GM21717 (cell line): ENCODE data around the gene NNT.
"Not testable (repeated sequence)": the region's sequence is repeated elsewhere in the genome, so short reads cannot be mapped to it uniquely, and the experiment has no call there.

Source experiments
- ATAC-seq: cut with Tn5 transposase; IDR thresholded peaks from one replicate; pipeline ENCODE4 v1.9.1; 2021; ENCODE audit warnings: mild to moderate bottlenecking, moderate library complexity; ENCODE audit not compliant: unreplicated experiment

Gene NNT

DNA sequence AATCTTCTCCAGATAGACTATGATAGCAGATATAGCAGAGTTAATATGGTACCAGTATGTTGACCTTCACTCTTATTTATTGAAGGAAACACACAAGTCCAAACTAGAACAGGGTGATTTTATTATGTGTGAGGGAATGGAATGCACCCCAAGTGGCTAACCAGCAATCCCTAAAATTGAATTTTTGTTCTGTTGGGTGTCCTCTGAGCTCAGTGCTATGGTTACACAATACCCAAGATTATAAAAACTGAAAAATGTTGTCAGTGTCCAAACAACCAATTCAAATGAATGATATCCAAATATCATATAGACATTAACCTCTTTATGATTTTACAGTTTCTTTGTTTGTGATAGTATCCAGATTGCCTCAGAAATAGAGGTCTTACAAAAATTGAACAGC lies 60.9 kb downstream of the NNT start:
- ATAC-seq = no peak

DNA sequence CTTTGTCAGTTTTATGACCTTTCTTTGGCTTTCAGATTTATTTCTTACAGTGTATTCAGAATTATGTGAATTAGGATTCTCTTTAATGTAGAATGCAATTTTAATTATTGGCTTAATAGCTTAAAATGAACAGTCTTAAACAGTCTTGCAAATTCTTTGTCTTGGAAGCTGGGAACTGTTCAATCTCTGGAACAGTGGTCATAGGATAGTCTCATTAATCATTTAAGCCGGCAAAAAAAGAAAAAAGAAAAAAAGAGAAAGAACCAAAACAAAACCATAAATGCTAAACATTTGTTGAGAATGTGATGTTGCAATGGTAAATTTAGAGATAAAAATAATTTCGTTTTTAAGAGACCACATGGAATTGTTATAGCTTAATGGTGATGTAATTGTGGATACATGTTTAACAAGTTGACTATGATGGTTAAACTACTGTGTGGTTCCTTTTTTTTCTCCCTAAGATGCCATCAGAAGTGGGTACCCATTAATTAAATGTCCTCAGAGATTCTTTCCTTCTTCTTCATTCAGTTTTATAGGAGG lies 61.6 kb downstream of the NNT start:
- ATAC-seq = no peak

DNA sequence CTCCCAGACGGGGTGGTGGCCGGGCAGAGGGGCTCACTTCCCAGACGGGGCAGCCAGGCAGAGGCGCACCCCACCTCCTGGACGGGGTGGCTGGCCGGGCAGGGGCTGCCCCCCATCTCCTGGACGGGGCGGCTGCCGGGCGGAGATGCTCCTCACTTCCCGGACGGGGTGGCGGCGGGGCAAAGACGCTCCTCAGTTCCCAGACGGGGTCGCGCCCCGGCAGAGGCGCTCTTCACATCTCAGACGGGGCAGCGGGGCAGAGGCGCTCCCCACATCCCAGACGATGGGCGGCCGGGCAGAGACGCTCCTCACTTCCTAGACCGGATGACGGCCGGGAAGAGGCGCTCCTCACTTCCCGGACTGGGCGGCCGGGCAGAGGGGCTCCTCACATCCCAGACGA lies 62.8 kb downstream of the NNT start:
- not testable (repeated sequence) for ATAC-seq

DNA sequence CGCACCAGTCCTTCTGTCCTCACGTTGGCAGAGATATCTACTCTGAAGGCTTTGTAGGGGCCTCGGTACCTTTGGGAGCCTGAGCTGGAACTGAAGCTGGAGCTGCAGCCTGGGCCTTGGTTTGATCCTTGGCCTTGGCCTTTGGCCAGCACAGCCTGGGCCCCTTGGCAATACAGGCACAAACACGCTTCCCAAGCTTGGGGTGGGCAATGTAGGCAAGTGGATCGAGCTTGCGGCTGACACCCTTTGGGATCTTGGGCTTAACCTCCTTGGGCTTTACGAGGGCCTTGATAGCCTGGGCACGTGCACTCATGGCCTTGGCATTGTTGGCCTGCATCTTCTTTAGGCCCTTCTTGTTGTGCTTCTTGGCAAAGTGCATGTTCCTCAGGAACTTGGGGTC lies 63.7 kb downstream of the NNT start:
- ATAC-seq = not testable (repeated sequence)

DNA sequence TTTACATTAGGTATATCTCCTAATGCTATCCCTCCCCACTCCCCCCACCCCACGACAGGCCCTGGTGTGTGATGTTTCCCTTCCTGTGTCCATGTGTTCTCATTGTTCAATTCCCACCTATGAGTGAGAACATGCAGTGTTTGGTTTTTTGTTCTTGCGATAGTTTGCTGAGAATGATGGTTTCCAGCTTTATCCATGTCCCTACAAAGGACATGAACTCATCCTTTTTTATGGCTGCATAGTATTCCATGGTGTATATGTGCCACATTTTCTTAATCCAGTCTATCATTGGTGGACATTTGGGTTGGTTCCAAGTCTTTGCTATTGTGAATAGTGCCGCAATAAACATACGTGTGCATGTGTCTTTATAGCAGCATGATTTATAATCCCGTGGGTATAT lies 64.4 kb downstream of the NNT start:
- not testable (repeated sequence) for ATAC-seq

DNA sequence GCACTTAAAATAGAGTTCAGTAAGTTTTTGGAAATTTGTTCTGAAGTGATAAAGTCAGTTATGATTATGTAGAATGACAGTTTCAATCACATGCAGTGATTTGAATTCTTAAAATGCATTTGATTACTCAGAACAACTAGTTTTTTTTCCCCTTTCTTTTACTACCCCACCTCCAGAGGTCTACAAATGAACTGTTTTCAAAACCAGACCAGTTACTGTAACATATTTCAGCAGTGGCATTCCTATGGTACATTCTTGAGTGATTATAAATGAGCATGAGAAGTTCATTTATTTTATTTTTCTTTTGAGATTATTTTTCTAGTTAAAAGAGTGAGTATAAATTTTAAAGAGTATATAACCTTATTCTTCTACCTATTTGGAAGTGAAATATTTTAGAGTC lies 71.6 kb downstream of the NNT start:
- no peak for ATAC-seq

DNA sequence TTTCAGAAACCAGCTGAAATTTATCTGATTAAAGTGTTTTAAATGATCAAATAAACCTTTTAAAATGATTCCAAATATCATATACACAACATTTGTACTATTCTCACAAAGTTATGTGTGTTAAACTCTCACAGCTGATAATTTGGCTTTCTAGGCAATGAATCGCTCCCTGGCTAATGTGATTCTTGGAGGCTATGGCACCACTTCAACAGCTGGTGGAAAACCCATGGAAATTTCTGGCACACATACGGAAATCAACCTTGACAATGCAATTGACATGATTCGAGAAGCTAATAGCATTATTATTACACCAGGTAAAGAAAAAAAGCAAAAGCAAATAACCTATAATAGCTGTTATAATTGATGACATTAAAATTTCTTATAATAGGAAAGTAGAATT lies 72.4 kb downstream of the NNT start:
- ATAC-seq = no peak

DNA sequence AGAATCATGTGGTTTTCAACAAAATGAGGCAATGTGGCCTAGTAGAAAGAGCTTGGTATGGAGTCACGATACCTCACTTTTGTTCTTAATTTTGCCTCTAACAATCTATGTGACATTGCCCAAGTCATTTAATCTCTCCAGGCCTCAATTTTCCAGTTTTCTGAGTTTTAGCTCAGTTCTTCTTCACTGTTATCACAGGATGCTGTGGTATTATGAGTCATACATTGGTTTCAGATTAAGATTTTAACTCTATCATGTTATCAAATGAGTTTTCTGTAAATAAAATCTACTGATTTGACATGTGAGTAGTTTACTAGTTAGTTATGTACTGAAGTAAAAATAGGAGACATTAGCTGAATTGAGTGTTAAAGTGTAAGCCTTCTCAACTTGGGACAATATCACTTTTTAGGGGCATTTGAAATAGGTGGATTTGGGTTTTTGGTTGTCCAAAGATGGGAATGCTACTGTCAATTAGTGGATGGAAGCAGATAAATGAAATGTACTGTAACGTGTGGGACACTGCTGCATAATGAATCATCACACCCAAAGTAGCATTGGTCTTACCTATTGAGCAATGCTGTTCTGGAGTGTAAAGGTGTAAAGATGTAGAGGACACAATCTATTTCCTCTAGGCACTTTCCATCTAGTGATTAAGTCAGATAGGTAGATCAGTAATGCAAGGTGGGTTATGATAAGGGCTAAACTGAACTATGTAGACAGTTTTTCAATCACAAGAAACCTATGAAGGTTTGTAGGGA lies 73.3 kb downstream of the NNT start:
- no peak for ATAC-seq

DNA sequence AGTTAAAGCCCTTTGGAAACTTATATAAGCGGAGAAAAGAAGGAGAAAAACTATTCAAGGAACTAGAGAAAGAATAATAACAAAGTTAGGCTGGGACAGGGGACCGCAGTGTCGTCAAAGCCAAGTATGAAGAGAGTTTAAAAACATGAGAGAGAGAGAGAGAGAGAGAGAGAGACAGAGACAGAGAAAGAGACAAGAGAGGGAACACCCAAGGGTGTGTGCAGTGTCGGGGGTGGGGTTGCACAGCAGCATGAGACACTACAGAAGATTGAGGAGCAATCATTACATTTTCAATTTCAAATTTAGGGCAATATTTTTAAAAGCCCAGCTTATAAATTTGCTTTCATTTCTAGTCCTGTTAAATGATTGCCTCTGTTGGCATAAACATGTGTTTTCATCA lies 74.3 kb downstream of the NNT start:
- ATAC-seq = no peak

DNA sequence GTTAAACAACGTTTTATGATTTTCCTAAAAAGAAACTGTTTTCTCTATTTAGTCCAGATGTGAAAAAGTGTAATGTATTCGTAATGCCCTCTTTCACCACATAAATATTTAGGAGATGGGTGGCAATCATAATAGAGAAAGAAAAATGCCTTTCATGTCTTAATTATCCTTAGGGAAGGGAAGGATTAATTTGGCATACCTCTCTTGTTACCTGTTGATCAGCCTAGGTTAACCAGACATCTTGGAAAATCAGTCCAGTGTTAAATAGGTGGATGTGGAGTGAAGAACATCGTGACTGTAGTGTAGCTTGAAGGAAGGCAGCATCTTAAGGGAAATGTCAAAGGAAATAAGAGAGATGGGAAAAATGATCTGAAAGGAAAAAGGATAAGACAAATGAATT lies 76.2 kb downstream of the NNT start:
- no peak for ATAC-seq

DNA sequence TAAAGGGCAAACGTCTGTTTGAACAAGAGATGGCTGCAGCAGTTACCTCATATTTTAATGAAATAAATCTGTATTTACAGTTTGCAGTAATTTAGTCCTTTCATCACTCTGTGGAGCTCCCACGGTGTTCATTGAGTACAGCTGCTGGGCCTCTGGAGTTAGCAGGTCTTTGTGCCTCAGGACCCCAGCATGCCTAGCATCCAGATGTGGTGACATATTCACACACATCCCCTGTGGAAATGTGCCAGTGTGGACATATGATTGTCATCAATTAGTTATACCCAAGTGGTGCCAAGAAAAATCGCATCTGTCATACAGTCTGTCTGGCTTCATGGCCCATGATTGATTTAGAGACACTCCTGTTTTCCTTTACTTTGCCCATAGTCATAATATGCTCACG lies 77.3 kb downstream of the NNT start:
- no peak for ATAC-seq

DNA sequence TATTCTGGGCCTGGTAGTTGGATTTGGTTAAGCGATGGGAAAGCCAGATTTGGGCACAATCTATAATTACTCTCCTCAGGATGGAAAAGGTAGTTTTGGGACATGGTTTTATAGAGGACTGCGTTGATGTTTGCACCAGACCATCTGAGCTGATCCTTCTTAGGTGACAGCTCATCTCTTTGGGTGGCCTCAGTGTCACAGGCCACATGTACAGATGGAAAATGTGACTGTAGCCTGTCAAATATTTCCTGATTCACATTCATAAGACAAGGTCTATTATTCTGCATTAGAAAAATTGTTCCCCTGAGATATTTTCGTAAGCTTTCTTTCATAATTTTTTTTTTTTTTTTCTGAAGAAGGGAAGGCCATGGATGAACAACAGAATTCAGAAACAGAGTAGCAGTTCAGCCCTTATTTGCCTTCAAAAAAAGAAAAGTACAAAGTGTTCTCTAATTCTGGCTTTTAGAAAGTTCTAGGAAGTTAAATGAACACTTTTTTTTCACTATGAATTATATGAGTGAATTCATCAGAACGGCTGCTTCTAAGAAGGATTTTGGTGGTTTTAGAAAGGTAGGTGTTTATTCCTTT lies 81.0 kb downstream of the NNT start:
- ATAC-seq = no peak

DNA sequence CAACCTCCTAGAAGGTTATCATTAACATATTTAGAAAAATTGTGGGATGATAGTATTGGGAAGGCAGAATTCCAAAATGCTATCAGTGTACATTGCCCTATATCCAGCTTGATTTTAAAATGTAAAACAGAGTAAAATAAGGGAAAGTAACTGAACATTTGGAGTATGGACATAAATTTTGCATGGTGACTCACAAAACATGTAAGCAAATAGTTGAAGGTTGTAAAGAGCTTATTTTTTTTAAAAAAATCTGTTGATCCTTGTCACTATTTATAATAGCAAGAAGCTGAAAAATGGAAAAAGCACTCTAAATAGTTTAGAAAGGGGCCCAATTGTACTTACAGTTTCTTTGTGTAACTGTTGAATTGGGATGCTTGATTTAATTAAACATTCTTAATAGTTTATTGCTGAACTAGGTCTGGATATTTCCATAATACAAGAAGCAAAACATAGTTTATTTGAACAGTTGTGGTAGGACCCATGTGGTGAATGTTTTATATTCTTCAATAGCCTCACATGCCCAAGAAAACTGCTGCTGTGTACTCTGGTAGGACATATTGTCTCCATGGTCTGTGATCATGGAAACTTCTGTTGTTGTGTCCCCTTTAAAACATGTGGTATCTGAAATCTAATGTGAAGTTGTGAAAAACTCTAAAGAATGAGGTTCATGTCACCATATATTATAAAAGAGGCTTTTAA lies 82.4 kb downstream of the NNT start:
- no peak for ATAC-seq

DNA sequence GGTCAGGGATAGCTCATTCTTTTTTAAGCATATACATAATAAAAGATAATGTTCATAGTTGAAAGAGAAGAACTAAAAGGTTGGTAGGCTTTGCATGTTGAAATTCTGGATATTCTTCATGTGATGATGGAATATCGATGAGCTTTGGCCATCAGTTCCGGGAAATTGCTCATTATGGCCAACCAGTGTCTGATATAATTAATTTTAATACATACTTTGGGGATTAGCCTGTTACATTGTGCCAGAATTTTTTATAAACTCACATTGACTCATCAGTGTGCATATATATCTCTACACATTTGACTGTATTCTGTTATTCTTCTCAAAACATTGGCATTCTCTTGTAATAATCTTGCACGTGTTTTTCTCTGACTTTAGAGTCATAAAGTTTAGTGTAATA lies 84.3 kb downstream of the NNT start:
- ATAC-seq = no peak

DNA sequence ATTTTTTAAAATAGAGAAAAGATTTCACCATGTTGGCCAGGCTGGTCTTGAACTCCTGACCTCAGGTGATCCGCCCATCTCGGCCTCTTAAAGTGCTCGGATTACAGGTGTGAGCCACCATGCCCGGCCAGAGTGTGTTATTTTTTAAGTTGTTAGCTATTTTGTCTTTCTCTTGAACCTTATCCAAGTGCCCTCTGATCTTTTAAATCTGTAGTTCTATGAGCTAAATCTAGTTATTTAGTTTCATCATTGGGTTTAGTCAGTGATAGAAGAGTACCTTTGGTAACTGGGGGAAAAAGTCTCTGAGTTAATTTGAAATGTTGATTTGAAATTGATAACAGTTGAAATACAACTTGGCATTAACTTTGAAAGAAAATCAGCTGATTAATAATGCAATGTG lies 88.3 kb downstream of the NNT start:
- ATAC-seq = no peak

DNA sequence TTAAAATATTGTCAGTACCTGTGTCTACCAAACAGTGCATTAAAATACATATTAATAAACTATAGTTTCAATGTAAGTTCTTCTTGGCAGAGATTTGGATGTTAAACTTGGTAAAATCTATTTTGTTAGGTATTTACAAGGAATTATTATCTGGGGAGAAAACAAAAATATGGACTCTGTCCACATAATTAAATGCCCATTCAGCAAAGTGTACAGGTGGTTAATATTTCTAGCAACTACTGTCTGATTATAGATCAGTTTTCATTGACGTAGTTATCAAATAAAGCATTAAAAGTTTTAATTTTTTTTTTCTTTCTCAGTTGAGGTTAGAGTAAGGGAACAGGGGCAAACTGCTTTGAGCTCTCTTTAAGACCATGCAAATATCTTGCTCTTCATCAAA lies 88.9 kb downstream of the NNT start:
- no peak for ATAC-seq

DNA sequence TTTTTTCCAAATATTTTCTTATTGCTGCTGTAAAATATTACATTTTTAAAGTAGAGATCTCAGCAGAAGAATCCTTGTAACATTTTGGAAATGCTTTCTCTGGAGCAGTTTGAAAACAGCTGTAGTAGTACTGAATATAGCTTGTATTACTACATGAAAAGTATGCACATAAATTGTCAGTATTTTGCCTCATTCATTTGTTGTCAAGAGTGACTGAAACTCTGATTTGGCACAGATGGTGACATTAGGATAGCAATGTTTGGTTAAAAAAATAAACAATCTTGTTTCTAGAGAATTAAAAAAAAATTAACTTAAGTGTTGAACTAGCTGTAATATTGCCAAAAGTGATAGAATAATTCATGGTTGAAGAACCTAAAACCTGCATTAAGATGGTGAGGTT lies 90.4 kb downstream of the NNT start:
- ATAC-seq = no peak

DNA sequence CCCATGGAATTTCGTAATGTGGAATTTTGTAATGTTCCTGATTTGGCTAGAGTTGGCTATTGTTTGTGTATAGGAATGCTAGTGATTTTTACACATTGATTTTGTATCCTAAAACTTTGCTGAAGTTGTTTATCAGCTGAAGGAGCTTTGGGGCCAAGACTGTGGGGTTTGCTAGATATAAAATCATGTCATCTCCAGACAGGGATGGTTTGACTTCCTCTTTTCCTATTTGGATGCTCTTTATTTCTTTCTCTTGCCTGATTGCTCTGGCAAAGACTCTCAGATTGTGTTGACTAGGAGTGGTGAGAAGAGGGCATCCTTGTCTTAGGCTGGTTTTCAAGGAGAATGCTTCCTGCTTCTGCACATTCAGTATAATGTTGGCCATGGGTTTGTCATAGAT lies 91.0 kb downstream of the NNT start:
- no peak for ATAC-seq

DNA sequence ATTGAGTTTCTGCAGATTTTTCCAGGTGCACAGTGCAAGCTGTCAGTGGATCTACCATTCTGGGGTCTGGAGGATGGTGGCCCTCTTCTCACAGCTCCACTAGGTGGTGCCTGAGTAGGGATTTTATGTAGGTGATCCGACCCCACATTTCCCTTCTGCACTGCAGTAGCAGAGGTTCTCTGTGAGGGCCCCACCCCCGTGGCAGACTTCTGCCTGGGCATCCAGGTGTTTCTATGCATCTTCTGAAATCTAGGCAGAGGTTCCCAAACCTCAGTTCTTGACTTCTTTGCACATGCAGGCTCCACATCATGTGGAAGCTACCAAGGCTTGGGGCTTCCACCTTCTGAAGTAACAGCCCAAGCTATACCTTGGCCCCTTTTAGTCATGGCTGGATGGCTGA lies 93.5 kb downstream of the NNT start:
- not testable (repeated sequence) for ATAC-seq

DNA sequence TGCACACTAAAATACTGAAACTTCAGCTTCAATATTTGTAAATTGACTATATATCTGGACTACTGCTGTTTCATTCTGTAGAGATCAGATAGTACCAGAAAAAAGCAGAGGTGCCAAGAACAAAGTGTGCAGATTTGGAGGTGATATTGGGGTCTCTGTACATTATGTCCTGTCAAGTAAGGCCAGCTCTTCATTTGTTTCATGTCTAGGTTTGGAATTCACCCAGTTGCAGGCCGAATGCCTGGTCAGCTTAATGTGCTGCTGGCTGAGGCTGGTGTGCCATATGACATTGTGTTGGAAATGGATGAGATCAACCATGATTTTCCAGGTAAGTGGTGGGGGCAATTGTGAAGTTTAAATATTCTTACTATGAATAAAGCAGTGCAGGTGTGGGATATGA lies 96.9 kb downstream of the NNT start:
- ATAC-seq = no peak

DNA sequence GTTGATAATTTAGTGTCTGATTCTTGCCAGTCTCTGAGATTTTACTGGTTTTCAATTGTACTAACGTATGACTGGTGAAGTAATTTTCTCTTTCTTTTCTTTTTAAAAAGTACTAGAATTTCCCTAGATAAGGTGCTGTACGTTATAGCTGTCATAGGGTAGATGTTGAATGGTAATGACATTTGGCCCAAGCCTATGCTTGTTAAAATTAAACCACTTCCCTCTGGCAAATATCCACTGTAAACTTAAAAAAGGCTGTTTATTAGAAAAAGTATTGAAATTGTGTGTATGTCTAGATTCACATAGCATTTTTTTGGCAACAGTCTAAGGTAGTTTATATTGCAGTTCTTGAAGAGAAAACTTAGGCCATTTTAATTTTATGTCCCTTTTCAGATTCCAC lies 97.6 kb downstream of the NNT start:
- no peak for ATAC-seq

DNA sequence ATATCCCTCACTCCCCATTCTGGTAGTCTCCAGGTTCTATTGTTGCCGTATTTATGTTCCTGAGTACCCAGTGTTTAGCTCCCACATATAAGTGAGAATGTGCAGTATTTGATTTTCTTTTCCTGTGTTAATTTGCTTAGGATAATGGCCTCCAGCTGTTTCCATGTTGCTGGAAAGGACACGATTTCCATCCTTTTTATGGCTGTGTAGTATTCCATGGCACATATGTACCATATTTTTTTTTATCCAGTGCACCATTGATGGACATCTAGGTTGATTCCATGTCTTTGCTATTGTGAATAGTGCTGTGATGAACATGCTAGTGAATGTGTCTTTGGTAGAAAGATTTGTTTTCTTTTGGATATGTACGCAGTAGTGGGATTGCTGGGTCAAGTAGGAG lies 98.2 kb downstream of the NNT start:
- no peak for ATAC-seq
